Hepatocyte (in vitro differentiated cells): ENCODE measurements around the gene SLC35A1. TPM values are rescaled to one million over a fixed set of nuclear protein-coding genes. Genes with fewer than 3 reads are reported as not detected.
A peak's percentile ranks its signal among the peaks of the same experiment; 100 is the strongest.
"Not testable (repeated sequence)": the region's sequence is repeated elsewhere in the genome, so short reads cannot be mapped to it uniquely, and the experiment has no call there.

Experiments used
- DNase-seq: peaks from one replicate; pipeline ENCODE4 v3.0.0-alpha.2; 2016; ENCODE audit warnings: low spot score
- H2AFZ ChIP-seq: fragments of 200-600 bp; sonication (generic); 2 replicates; pipeline ENCODE4 v1.6.0; 2016; ENCODE audit warnings: antibody characterized with exemption, mild to moderate bottlenecking
- H3K27ac ChIP-seq: fragments of 200-600 bp; sonication (generic); 2 replicates; pipeline ENCODE4 v1.5.1; 2016; ENCODE audit warnings: mild to moderate bottlenecking
- H3K27me3 ChIP-seq: fragments of 200-600 bp; sonication (generic); 2 replicates; pipeline ENCODE4 v1.6.1; 2016
- H3K36me3 ChIP-seq: fragments of 200-600 bp; sonication (generic); replicated peaks from 2 replicates; pipeline ENCODE4 v1.5.1; 2016; ENCODE audit warnings: low read depth; ENCODE audit not compliant: insufficient read depth
- H3K4me1 ChIP-seq: fragments of 200-600 bp; sonication (generic); 2 replicates; pipeline ENCODE4 v1.5.1; 2016; ENCODE audit warnings: mild to moderate bottlenecking, moderate library complexity; ENCODE audit not compliant: insufficient read depth
- H3K4me2 ChIP-seq: fragments of 200-600 bp; sonication (generic); 2 replicates; pipeline ENCODE4 v1.6.0; 2016
- H3K4me3 ChIP-seq: fragments of 200-600 bp; sonication (generic); 2 replicates; pipeline ENCODE4 v1.5.1; 2016; ENCODE audit warnings: mild to moderate bottlenecking
- H3K79me2 ChIP-seq: fragments of 200-600 bp; sonication (generic); 2 replicates; pipeline ENCODE4 v1.6.0; 2017; ENCODE audit warnings: mild to moderate bottlenecking
- H3K9me2 ChIP-seq: fragments of 200-600 bp; sonication (generic); replicated peaks from 2 replicates; pipeline ENCODE4 v1.6.0; 2017; ENCODE audit warnings: mild to moderate bottlenecking; ENCODE audit not compliant: insufficient read depth
- H3K9me3 ChIP-seq: fragments of 200-600 bp; sonication (generic); 2 replicates; pipeline ENCODE4 v1.5.1; 2016; ENCODE audit warnings: low read depth, mild to moderate bottlenecking
- H4K20me1 ChIP-seq: fragments of 200-600 bp; sonication (generic); 2 replicates; pipeline ENCODE4 v1.6.0; 2016; ENCODE audit warnings: mild to moderate bottlenecking; ENCODE audit not compliant: insufficient read depth, poor library complexity, severe bottlenecking
- EZH2 ChIP-seq: fragments of 200-600 bp; sonication (generic); IDR thresholded peaks from 2 replicates; pipeline ENCODE4 v1.6.1; 2016; ENCODE audit warnings: antibody characterized with exemption, mild to moderate bottlenecking, borderline replicate concordance
- EZH2phosphoT487 ChIP-seq: fragments of 200-600 bp; sonication (generic); IDR thresholded peaks from one replicate; pipeline ENCODE4 v1.6.1; 2018; ENCODE audit warnings: antibody characterized with exemption, mild to moderate bottlenecking, low read depth, moderate library complexity; ENCODE audit not compliant: unreplicated experiment, severe bottlenecking
- WGBS: methylation state at CpG from one replicate; pipeline ENCODE4 v1.1.6; 2016; ENCODE audit warnings: low lambda C conversion rate; ENCODE audit errors: missing lambda C conversion rate; 5-methylcytosine and 5-hydroxymethylcytosine counted together
- polyA plus RNA-seq: library from polyadenylated mRNA; unstranded; fragments of >200 nt; fragmentation: Nextera tagmentation; extraction: Ambion mirVana; gene quantifications from 2 replicates; pipeline ENCODE4 v1.2.1, GENCODE V29; 2016
- total RNA-seq: library from RNA; depleted of rRNA; stranded (reverse); fragments of >200 nt; gene quantifications from 2 replicates; pipeline ENCODE4 v1.2.3, GENCODE V29; 2014
- TF ChIP-seq, protein P1 (sequence below): fragments of 200-600 bp; sonication (generic); IDR thresholded peaks from 2 replicates; pipeline ENCODE4 v1.5.1; 2016; ENCODE audit warnings: antibody characterized with exemption, mild to moderate bottlenecking; ENCODE audit not compliant: poor library complexity

Gene SLC35A1
- total and polyA plus RNA-seq, 2 experiments from 2014 or later: 28.3 to 30.3 TPM

GRCh38 chr6:87483929-87484328 is 11.2 kb downstream of the SLC35A1 start:
- H3K4me2 ChIP-seq: peak overlapping the region; percentile 48
- H2AFZ ChIP-seq: no peak overlapping the region
- peak overlapping the region; percentile 87 for H3K27ac ChIP-seq
- H4K20me1 ChIP-seq: no peaks in the 10 kb centered on the region
- no peak overlapping the region for H3K4me3 ChIP-seq
- 53% methylated on average over 9 of the region's 9 CpGs for WGBS
- peak; percentile 83 for DNase-seq
- H3K36me3 ChIP-seq: no peaks in the 10 kb centered on the region
- no peak for TF ChIP-seq EZH2
- TF ChIP-seq, protein P1, sequence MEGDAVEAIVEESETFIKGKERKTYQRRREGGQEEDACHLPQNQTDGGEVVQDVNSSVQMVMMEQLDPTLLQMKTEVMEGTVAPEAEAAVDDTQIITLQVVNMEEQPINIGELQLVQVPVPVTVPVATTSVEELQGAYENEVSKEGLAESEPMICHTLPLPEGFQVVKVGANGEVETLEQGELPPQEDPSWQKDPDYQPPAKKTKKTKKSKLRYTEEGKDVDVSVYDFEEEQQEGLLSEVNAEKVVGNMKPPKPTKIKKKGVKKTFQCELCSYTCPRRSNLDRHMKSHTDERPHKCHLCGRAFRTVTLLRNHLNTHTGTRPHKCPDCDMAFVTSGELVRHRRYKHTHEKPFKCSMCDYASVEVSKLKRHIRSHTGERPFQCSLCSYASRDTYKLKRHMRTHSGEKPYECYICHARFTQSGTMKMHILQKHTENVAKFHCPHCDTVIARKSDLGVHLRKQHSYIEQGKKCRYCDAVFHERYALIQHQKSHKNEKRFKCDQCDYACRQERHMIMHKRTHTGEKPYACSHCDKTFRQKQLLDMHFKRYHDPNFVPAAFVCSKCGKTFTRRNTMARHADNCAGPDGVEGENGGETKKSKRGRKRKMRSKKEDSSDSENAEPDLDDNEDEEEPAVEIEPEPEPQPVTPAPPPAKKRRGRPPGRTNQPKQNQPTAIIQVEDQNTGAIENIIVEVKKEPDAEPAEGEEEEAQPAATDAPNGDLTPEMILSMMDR: peak; percentile 51
- no peak for TF ChIP-seq EZH2phosphoT487
- no peaks in the 10 kb centered on the region for H3K79me2 ChIP-seq
- no peaks in the 10 kb centered on the region for H3K27me3 ChIP-seq
- H3K9me3 ChIP-seq: no peaks in the 10 kb centered on the region
- no peaks in the 10 kb centered on the region for H3K9me2 ChIP-seq
- peaks cover 2% of the 10 kb centered on the region for H3K4me1 ChIP-seq

- DNase-seq: no peak
- Histone ChIP-seq H3K27ac (peak overlapping the region; percentile 84), H3K4me3 (no peak overlapping the region), H3K9me2 (no peaks in the 10 kb centered on the region), H3K4me2 (peak overlapping the region; percentile 45), H3K9me3 (no peaks in the 10 kb centered on the region), H3K27me3 (no peaks in the 10 kb centered on the region), H3K4me1 (peaks cover 2% of the 10 kb centered on the region), H3K79me2 (no peaks in the 10 kb centered on the region), H4K20me1 (no peaks in the 10 kb centered on the region), H3K36me3 (no peaks in the 10 kb centered on the region), H2AFZ (no peak overlapping the region)
- TF ChIP-seq EZH2phosphoT487 (no peak), EZH2 (no peak)
- TF ChIP-seq, protein P1: no peak
- 87% methylated on average over 7 of the region's 7 CpGs for WGBS
Measured at GRCh38 chr6:87484491-87484890, 11.7 kb downstream of the SLC35A1 start.

DNA sequence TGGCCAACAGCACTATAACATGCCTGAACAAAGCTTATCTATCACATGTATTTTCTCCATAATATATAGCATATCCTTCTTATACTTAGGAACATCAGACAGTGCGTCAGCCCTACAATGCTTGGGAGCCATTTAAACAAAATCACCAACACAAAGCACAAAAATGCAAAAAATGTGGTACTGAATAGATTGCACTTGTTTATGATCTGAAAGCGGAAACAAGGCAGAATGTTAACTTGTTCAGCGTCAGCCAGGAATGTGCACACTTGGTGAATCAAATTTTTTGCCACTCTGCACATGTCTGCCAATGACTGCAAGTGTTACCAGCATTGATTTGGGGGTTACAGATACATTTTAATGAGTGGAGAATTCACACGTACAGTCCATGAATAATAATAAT is 14.8 kb downstream of the SLC35A1 start:
- no peaks in the 10 kb centered on the region for H3K4me1 ChIP-seq
- H4K20me1 ChIP-seq: no peaks in the 10 kb centered on the region
- no peaks in the 10 kb centered on the region for H3K9me3 ChIP-seq
- H3K27ac ChIP-seq: no peak overlapping the region
- 85% methylated on average over 4 of the region's 4 CpGs for WGBS
- no peak overlapping the region for H3K4me3 ChIP-seq
- no peaks in the 10 kb centered on the region for H3K9me2 ChIP-seq
- H3K4me2 ChIP-seq: no peak overlapping the region
- no peaks in the 10 kb centered on the region for H3K27me3 ChIP-seq
- H3K36me3 ChIP-seq: no peaks in the 10 kb centered on the region
- H2AFZ ChIP-seq: no peak overlapping the region
- no peak for TF ChIP-seq EZH2
- TF ChIP-seq, protein P1: no peak
- no peak for TF ChIP-seq EZH2phosphoT487
- no peaks in the 10 kb centered on the region for H3K79me2 ChIP-seq
- DNase-seq: no peak

DNA sequence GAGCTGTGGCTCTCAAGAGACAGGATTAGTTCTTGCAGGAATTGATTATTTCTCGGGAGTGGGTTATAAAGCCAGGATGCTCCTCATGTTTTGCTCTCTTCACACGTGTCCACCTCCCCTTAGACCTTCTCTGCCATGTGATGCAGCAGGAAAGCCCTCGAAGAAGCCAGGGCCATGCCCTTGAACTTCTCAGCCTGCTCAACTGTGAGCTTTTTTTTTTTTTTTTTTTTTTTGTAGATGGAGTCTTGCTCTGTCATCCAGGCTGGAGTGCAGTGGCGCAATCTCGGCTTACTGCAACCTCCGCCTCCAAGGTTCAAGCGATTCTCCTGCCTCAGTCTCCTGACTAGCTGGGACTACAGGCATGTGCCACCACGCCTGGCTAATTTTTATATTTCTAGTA is 16.6 kb downstream of the SLC35A1 start:
- H3K9me2 ChIP-seq, H3K79me2 ChIP-seq, H3K27me3 ChIP-seq, H3K4me3 ChIP-seq, H3K4me2 ChIP-seq, H3K36me3 ChIP-seq, H2AFZ ChIP-seq, H3K4me1 ChIP-seq, H3K9me3 ChIP-seq, DNase-seq, H3K27ac ChIP-seq, H4K20me1 ChIP-seq: not testable (repeated sequence)
- 92% methylated on average over 8 of the region's 8 CpGs for WGBS
